K562 (cell line): ENCODE data around the gene CDH20. TPM values are rescaled to one million over a fixed set of nuclear protein-coding genes. Genes with fewer than 3 reads are reported as not detected.

ENCODE experiments used
- ATAC-seq: fragments of 200-7000 bp; cut with Tn5 transposase; 3 replicates; pipeline ENCODE4 v1.9.1; 2020; ENCODE audit warnings: moderate library complexity
- BruUV-seq: library from RNA; stranded (reverse); fragments of 400-500 nt; replicated peaks from 2 replicates; lab custom pipeline; 2021; lab: Mats Ljungman, UMichigan
- CTCF ChIA-PET: fragments of 300-600 bp; formaldehyde crosslinking; extraction: SDS; loops from one replicate; lab custom pipeline; 2021; ENCODE audit warnings: low intra/inter-chr PET ratio; lab: Yijun Ruan, JAX
- POLR2A ChIA-PET: fragments of 300-600, 350-650 bp; sonication (Branson Sonifier 250); formaldehyde crosslinking; extraction: SDS; loops from one replicate; lab custom pipeline; 2021; ENCODE audit warnings: antibody characterized with exemption, inconsistent platforms; lab: Yijun Ruan, JAX
- DNase-seq, 4 experiments: peaks; one replicate each; pipeline versions ENCODE4 v3.0.0 to v3.0.0-alpha.2; 2011 to 2018; ENCODE audit warnings: low spot score in 3 of 4, mixed read lengths in 3 of 4; ENCODE audit errors: extremely low read depth in 1 of 4
- FAIRE-seq: peaks from 2 replicates; lab custom pipeline; 2011; peaks lifted over from hg19 to GRCh38; lab: Jason Lieb, UNC
- H2AFZ ChIP-seq: 2 replicates; pipeline ENCODE4 v1.6.0; 2011; ENCODE audit warnings: low read depth, low read length, control low read depth, inconsistent platforms
- H3K27ac ChIP-seq: fragments of 200-600 bp; 3 replicates; pipeline ENCODE4 v1.8.0; 2011; ENCODE audit warnings: low read depth, mild to moderate bottlenecking, control low read depth, inconsistent platforms, low read length, moderate library complexity, mixed read lengths; ENCODE audit errors: extremely low read depth
- H3K27me3 ChIP-seq, 2 experiments: fragments of 300-600 bp in 1 of 2; 2 replicates in 1 of 2; 3 replicates in 1 of 2; pipeline versions ENCODE4 v1.6.0 to v1.8.0; 2011; ENCODE audit warnings: inconsistent platforms in 2 of 2, low read length in 2 of 2, mild to moderate bottlenecking in 1 of 2, mixed read lengths in 1 of 2, moderate library complexity in 1 of 2; ENCODE audit not compliant: control insufficient read depth in 2 of 2, insufficient read depth in 2 of 2
- H3K36me3 ChIP-seq: fragments of 300-600 bp; 3 replicates; pipeline ENCODE4 v1.8.0; 2011; ENCODE audit warnings: mild to moderate bottlenecking, low read length, inconsistent platforms; ENCODE audit not compliant: control insufficient read depth, insufficient read depth
- H3K4me1 ChIP-seq, 2 experiments: fragments of 200-600 bp in 1 of 2; replicated peaks in 1 of 2; 2 replicates in 1 of 2; 3 replicates in 1 of 2; pipeline versions ENCODE4 v1.5.1 to v1.8.0; 2011; ENCODE audit warnings: inconsistent platforms in 2 of 2, low read length in 2 of 2, mild to moderate bottlenecking in 1 of 2, mixed read lengths in 1 of 2, moderate library complexity in 1 of 2; ENCODE audit not compliant: control insufficient read depth in 2 of 2, insufficient read depth in 2 of 2
- H3K4me2 ChIP-seq: 2 replicates; pipeline ENCODE4 v1.6.1; 2011; ENCODE audit warnings: low read length, control low read depth, inconsistent platforms, mixed read lengths; ENCODE audit not compliant: insufficient read depth
- H3K4me3 ChIP-seq: fragments of 200-600 bp; sonication (generic), shearing (Covaris generic); 2 replicates; pipeline ENCODE4 v1.5.1; 2016; ENCODE audit warnings: control low read depth, inconsistent platforms
- H3K79me2 ChIP-seq: fragments of 200-600 bp; 3 replicates; pipeline ENCODE4 v1.8.0; 2011; ENCODE audit warnings: low read length, inconsistent platforms; ENCODE audit not compliant: control insufficient read depth, insufficient read depth
- H3K9ac ChIP-seq, 2 experiments: 2 replicates each; pipeline versions ENCODE4 v1.6.0 to v1.6.1; 2011; ENCODE audit warnings: low read depth in 2 of 2, low read length in 2 of 2, control low read depth in 1 of 2, inconsistent platforms in 1 of 2, mild to moderate bottlenecking in 1 of 2, mixed read lengths in 1 of 2; ENCODE audit not compliant: insufficient read depth in 1 of 2
- H3K9me1 ChIP-seq: one replicate; pipeline ENCODE4 v1.6.0; 2011; ENCODE audit warnings: inconsistent platforms, mild to moderate bottlenecking, low read length, moderate library complexity; ENCODE audit not compliant: control insufficient read depth, insufficient read depth
- H3K9me3 ChIP-seq: replicated peaks from 2 replicates; pipeline ENCODE4 v1.5.1; 2011; ENCODE audit warnings: low read depth, low read length, inconsistent platforms; ENCODE audit not compliant: control insufficient read depth, insufficient read depth
- H4K20me1 ChIP-seq: replicated peaks from 2 replicates; pipeline ENCODE4 v1.6.1; 2011; ENCODE audit warnings: low read length, inconsistent platforms, mixed read lengths; ENCODE audit not compliant: control insufficient read depth, insufficient read depth
- ILF3 ChIP-seq: fragments of 450-650 bp; IDR thresholded peaks from 2 replicates; pipeline ENCODE4 v1.6.1; 2018; ENCODE audit warnings: antibody characterized with exemption, mild to moderate bottlenecking, moderate library complexity, borderline replicate concordance
- PTTG1 ChIP-seq: fragments of 450-650 bp; IDR thresholded peaks from 2 replicates; pipeline ENCODE4 v1.6.1; 2016; ENCODE audit warnings: low read depth, mild to moderate bottlenecking, missing genetic modification characterization, missing compliant biosample characterization
- RUNX1 ChIP-seq: sonication (generic); IDR thresholded peaks from 2 replicates; pipeline ENCODE4 v1.6.1; 2016; ENCODE audit warnings: antibody characterized with exemption, low read depth
- ZBTB11 ChIP-seq, 3 experiments: fragments of 200-800 bp in 1 of 3; fragments of 250-450 bp in 1 of 3; fragments of 450-650 bp in 1 of 3; sonication (Bioruptor Pico) in 1 of 3; sonication (Bioruptor generic) in 1 of 3; formaldehyde crosslinking in 1 of 3; IDR thresholded peaks; 2 replicates each; pipeline versions ENCODE4 v1.6.1 to v1.8.0; 2016 to 2022; ENCODE audit warnings: mild to moderate bottlenecking in 2 of 3, missing genetic modification characterization in 2 of 3, missing compliant biosample characterization in 1 of 3, moderate library complexity in 1 of 3
- WGBS: fragments of 100-300 bp; shearing (Covaris generic); methylation state at CpG from one replicate; pipeline ENCODE4 v1.1.6; 2016; ENCODE audit warnings: low coverage, mixed read lengths; ENCODE audit not compliant: insufficient coverage; ENCODE audit errors: missing lambda C conversion rate; 5-methylcytosine and 5-hydroxymethylcytosine counted together
- in situ Hi-C: fragments of 300-500 bp; cut with MboI; formaldehyde crosslinking; loops from 4 replicates; pipeline ENCODE4 v1.15.0; 2018; ENCODE audit warnings: inconsistent platforms, mixed read lengths
- intact Hi-C: fragments of 100-400 bp; cut with micrococcal nuclease; formaldehyde crosslinking; loops from 2 replicates; pipeline ENCODE4 v1.14.2; 2022
- polyA plus RNA-seq, 8 experiments: library from polyadenylated mRNA; depleted of rRNA in 4 of 8; stranded (reverse) in 5 of 8; unstranded in 3 of 8; fragments of >200 nt; fragmentation: Nextera tagmentation in 2 of 8; fragmentation: Illumina TruSeq in 1 of 8; extraction: Ambion mirVana in 2 of 8; extraction: Trizol in 1 of 8; gene quantifications; 2 replicates each; pipeline versions ENCODE4 v1.2.1 to v1.2.3, GENCODE V29; 2011 to 2014; ENCODE audit warnings: inconsistent platforms in 1 of 8, missing spikeins in 1 of 8
- total RNA-seq, 7 experiments: library from RNA; depleted of rRNA in 6 of 7; stranded (reverse); fragments of >200 nt in 6 of 7; fragmentation: Illumina TruSeq in 2 of 7; extraction: Trizol in 2 of 7; gene quantifications; 2 replicates each; pipeline versions ENCODE4 v1.2.1 to v1.2.3, GENCODE V29; 2011 to 2021; ENCODE audit warnings: low replicate concordance in 1 of 7
- TF ChIP-seq, protein P1 (sequence below): IDR thresholded peaks from 2 replicates; pipeline ENCODE4 v1.6.1; 2014; ENCODE audit warnings: antibody characterized with exemption

Gene CDH20
- total and polyA plus RNA-seq, 9 of the 15 experiments (the other 6 are each of a cell fraction or from before 2014, with no cell fraction given): not detected

DNA sequence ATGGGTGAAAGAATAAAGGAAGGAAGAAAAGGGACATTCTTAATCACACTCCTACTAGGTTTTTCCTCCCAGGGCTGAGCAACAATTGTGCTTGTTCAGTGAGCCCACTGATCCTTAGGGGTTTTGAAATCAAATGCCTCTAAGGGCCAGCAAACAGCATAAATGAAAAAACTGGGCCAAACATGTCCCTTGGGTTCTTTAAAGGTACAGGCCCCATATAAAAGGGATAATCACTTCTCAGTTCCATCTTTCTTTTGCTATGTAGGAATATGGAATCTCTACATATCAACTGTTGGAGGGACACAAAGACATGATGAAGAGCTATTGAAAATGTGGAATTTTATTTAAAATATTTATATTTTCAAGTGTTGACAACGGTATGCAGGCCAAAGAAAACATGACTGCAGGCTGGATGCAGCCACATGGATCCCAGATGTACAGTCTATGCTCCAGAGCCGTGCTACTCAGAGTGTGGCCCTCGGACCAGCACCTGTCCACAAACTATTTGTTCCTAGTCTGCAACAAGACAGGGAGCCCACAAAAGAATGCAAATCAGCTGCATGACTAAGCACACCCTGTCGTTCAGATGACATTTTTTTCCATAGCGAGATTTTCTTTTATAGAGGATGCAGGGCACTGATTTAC is 110.0 kb downstream of the CDH20 start (continued):
- TF ChIP-seq, protein P1, sequence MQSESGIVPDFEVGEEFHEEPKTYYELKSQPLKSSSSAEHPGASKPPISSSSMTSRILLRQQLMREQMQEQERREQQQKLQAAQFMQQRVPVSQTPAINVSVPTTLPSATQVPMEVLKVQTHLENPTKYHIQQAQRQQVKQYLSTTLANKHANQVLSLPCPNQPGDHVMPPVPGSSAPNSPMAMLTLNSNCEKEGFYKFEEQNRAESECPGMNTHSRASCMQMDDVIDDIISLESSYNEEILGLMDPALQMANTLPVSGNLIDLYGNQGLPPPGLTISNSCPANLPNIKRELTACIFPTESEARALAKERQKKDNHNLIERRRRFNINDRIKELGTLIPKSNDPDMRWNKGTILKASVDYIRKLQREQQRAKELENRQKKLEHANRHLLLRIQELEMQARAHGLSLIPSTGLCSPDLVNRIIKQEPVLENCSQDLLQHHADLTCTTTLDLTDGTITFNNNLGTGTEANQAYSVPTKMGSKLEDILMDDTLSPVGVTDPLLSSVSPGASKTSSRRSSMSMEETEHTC: no peak
- TF ChIP-seq ZBTB11 (CRISPR knock-in tag; IDR thresholded peaks at IDR 0.05): no peak
- TF ChIP-seq, all 486 proteins: peak for 0

DNA sequence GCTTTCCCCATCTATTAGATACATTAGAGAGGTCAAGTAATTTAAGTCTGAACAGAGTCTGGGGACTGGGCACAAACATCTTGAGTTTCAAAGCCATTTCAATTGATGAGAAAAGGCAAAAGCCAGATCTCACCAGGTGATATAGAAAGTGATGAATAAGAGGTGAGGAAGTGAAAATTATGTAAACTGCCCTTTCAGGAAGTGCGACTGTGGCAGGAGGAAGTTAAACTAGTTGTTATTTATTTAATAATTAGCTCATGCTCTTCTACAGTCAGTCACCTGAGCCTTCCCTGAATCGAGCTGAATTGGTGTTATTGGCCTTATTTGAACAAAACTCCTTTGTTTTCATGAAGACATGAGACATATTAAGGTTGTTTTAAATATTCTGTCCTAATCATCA is 115.1 kb downstream of the CDH20 start:
- BruUV-seq: no TSS peak
- Histone ChIP-seq H3K27ac (no peak overlapping the region), H3K4me1 (no peaks in the 10 kb centered on the region), H3K27me3 (no peaks in the 10 kb centered on the region), H3K9me1 (no peaks in the 10 kb centered on the region), H3K9me3 (no peaks in the 10 kb centered on the region), H3K4me2 (no peak overlapping the region), H3K4me3 (no peak overlapping the region), H2AFZ (no peak overlapping the region), H3K36me3 (no peaks in the 10 kb centered on the region), H3K9ac (no peak overlapping the region), H3K79me2 (no peaks in the 10 kb centered on the region), H4K20me1 (no peaks in the 10 kb centered on the region)
- ChIA-PET POLR2A (no interaction called here), CTCF (no interaction called here)
- TF ChIP-seq ILF3 (no peak), PTTG1 (tag) (no peak), RUNX1 (no peak)
- in situ Hi-C loops (no loop called here), intact Hi-C loops (no loop called here)
- 0% methylated on average over 2 of the region's 2 CpGs for WGBS
- DNase-seq: no peak
- FAIRE-seq: no peak
- no peak for ATAC-seq
